Stimulated activated CD4-positive, alpha-beta T cell treated with anti-CD3 and anti-CD28 coated beads, TNF-alpha, amount 100 ng/mL, for 1 hour (primary cell): ENCODE results near the gene ETV4.
"Not testable (repeated sequence)": the region's sequence is repeated elsewhere in the genome, so short reads cannot be mapped to it uniquely, and the experiment has no call there.

Source experiments
- DNase-seq, 3 donors: peaks; one replicate each; pipeline ENCODE4 v3.0.0-alpha.2; 2020; ENCODE audit warnings: low read depth in 3 of 3, low spot score in 1 of 3

Gene ETV4

GRCh38 chr17:43517615-43518386 is 28.3 kb downstream of the ETV4 start:
- DNase-seq, result no peak

- no peak for DNase-seq
These were observed 29.0 kb downstream of the ETV4 start for GRCh38 chr17:43517161-43517560.

- DNase-seq, result no peak
These were observed 30.5 kb downstream of the ETV4 start for GRCh38 chr17:43515656-43516055.

DNA sequence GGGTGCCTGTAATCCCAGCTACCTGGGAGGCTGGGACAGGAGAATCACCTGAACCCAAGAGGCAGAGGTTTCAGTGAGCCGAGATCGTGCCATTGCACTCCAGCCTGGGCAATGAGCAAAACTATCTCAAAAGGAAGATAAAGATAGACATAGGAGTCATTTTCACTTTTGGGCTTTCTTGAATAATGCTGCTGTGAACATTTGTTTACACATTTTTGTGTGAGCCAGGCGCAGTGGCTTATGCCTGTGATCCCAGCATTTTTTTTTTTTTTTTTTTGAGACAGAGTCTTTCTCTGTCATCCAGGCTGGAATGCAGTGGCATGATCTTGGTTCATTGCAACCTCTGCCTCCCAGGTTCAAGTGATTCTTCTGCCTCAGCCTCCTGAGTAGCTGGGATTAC is 34.9 kb downstream of the ETV4 start:
- DNase-seq, result not testable (repeated sequence)

DNA sequence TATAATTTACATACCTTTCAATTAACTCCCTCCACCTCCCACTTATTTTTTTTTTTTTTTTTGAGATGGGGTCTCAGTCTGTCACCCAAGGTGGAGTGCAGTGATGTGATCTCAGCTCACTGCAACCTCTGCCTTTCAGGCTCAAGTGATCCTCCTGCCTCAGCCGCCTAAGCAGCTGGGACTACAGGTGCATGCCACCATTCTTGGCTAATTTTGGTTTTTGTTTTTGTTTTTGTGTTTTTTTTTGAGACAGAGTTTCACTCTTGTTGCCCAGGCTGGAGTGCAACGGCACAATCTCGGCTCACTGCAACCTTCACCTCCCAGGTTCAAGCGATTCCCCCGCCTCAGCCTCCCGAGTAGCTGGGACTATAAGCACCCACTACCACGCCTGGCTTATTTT is 36.7 kb downstream of the ETV4 start:
- not testable (repeated sequence) for DNase-seq

DNA sequence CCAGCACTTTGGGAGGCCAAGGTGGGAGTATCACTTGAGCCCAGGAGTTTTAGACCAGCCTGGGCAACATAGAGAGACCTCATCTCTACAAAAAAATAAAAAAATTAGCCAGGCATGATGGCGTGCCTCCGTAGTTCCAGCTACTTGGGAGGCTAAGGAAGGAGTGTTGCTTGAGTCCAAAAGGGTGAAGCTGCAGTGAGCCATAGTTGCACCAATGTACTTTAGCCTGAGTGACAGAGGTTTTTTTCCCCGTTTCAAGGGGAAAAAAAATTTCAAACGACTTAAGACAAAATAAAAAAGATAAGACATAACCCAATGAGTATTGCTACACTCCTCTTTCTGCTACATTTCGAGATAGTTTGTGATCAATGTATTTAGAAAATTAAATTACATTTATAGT is 55.5 kb downstream of the ETV4 start:
- no peak for DNase-seq

DNA sequence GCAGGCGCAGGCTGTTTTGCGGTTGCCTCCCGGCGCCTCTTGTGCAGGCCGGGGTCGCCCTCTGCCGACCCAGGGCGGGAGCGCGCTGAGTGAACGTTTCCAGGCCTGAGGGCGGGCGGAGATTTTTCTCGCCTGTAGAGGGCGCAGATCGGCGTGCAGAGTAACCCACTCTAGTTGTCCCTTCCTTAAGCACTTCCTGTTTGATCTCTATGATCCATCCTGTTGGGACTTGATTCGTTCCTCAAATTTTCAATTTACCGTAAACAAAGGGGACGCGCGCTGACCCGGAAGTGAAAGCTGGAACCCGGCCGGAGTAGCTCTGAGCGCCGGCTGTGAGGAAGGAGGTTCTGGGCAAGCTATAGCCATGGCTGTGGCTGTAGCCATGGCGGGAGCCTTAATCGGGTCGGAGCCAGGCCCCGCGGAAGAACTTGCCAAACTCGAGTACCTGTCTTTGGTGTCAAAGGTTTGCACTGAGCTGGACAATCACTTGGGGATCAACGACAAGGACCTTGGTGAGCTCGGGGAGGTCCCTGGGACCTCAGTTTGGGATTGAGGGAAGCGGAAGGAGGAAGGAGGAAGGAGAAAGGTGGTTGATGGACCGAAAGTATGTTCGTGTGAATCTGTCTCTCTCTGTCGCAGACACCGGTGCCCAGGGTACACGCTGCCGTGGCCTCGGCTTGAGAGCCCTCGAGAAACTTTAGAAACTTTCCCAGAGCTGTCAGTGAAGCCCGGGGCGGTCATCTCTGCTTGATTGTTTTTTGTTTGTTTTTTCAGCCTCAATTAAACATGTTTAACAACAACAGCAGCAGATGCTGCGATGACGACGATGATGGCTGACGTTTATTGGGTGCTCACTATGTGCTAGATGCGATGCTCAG is 62.2 kb downstream of the ETV4 start, which contains the start of gene DHX8:
Gene DHX8, plus strand, starts transcription at position 302 of the 878 bp plus-strand sequence. Its CDS starts 63 bp downstream, at position 365.
- peak; percentile 94 to 98 (median 98) for DNase-seq

DNA sequence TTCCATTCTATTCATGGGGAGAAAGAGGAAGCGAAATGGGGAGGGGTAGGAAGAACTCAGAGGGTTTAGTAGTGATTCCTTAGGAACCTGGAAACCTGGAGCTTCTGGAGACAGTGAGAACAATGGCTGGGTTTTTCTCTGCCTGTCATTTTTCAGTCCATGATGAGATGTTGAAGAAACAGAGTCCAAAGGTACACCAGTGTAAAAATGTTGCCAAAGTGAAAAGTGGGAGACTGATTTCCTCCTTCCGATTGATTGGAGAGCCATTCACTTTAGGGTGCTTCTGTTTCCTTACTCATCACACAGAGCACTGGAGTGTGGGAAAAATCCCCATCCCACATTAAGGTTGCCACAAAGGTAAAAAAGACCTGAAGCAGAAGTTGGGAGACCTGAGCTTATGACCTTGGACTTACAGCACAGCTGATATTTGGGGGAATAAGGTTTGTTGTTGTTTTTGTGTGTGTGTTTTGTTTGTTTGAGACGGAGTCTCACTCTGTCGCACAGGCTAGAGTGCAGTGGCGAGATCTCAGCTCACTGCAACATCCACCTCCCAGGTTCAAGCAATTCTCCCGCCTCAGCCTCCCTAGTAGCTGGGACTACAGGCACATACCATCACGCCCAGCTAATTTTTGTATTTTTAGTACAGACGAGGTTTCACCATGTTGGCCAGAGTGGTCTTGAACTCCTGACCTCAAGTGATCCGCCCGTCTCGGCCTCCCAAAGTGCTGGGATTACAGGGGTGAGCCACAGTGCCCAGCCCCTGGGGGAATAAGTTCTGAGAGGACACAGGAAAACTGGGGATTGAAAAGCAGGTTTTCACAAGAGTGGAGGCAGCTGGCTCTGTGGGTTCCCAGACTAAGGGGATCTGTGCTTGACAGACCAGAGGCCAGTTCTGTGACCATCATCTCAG is 63.8 kb downstream of the ETV4 start:
- no peak for DNase-seq

- no peak for DNase-seq
These were observed 66.2 kb downstream of the ETV4 start for GRCh38 chr17:43479948-43480347.
